GM23338 (cell line): ENCODE data around the gene CLN6. TPM values are rescaled to one million over a fixed set of nuclear protein-coding genes. Genes with fewer than 3 reads are reported as not detected.

Experiments
- ATAC-seq: fragments of 200-7000 bp; cut with Tn5 transposase; 3 replicates; pipeline ENCODE4 v1.9.1; 2020
- DNase-seq: peaks from one replicate; pipeline ENCODE4 v3.0.0-alpha.2; 2015; ENCODE audit warnings: low spot score
- H2AFZ ChIP-seq: fragments of 200-600 bp; sonication (generic); 2 replicates; pipeline ENCODE4 v1.8.0; 2016; ENCODE audit warnings: antibody characterized with exemption, mild to moderate bottlenecking, moderate library complexity
- H3F3A ChIP-seq: fragments of 200-600 bp; sonication (generic); replicated peaks from 2 replicates; pipeline ENCODE4 v1.8.0; 2017; ENCODE audit warnings: antibody characterized with exemption, mixed run types, low read depth
- H3K27ac ChIP-seq: fragments of 200-600 bp; sonication (generic); 2 replicates; pipeline ENCODE4 v1.6.1; 2016; ENCODE audit warnings: low read depth
- H3K27me3 ChIP-seq: fragments of 200-600 bp; sonication (generic); 2 replicates; pipeline ENCODE4 v1.8.0; 2016; ENCODE audit warnings: mild to moderate bottlenecking, mixed run types, moderate library complexity; ENCODE audit not compliant: insufficient read depth
- H3K36me3 ChIP-seq: fragments of 200-600 bp; sonication (generic); 2 replicates; pipeline ENCODE4 v1.8.0; 2016; ENCODE audit warnings: mild to moderate bottlenecking; ENCODE audit not compliant: insufficient read depth
- H3K4me1 ChIP-seq: fragments of 200-600 bp; sonication (generic); 2 replicates; pipeline ENCODE4 v1.8.0; 2016; ENCODE audit warnings: mild to moderate bottlenecking, moderate library complexity; ENCODE audit not compliant: insufficient read depth
- H3K4me2 ChIP-seq: fragments of 200-600 bp; sonication (generic); 2 replicates; pipeline ENCODE4 v1.7.1; 2017; ENCODE audit warnings: mixed run types
- H3K4me3 ChIP-seq: fragments of 200-600 bp; sonication (generic); 2 replicates; pipeline ENCODE4 v1.6.1; 2016; ENCODE audit warnings: mixed run types
- H3K79me2 ChIP-seq: fragments of 200-600 bp; sonication (generic); replicated peaks from 2 replicates; pipeline ENCODE4 v1.8.0; 2017; ENCODE audit warnings: mild to moderate bottlenecking; ENCODE audit not compliant: insufficient read depth
- H3K9me2 ChIP-seq: fragments of 200-600 bp; sonication (generic); 2 replicates; pipeline ENCODE4 v1.8.0; 2017; ENCODE audit not compliant: insufficient read depth
- H4K20me1 ChIP-seq: fragments of 200-600 bp; sonication (generic); replicated peaks from 2 replicates; pipeline ENCODE4 v1.8.0; 2017; ENCODE audit warnings: mild to moderate bottlenecking; ENCODE audit not compliant: insufficient read depth
- H3K27ac Mint-ChIP-seq: 2 replicates; pipeline ENCODE4 v1.8.0; 2020; ENCODE audit warnings: inconsistent platforms, mild to moderate bottlenecking, moderate library complexity, mixed read lengths
- H3K27me3 Mint-ChIP-seq: 3 replicates; pipeline ENCODE4 v1.8.0; 2022; ENCODE audit warnings: low read depth, mild to moderate bottlenecking, moderate library complexity, mixed read lengths, inconsistent platforms; ENCODE audit not compliant: insufficient read depth, poor library complexity
- H3K36me3 Mint-ChIP-seq: 3 replicates; pipeline ENCODE4 v1.8.0; 2021; ENCODE audit warnings: low read depth, mild to moderate bottlenecking, inconsistent platforms, moderate library complexity, mixed read lengths
- H3K4me1 Mint-ChIP-seq: 3 replicates; pipeline ENCODE4 v1.8.0; 2020; ENCODE audit warnings: mild to moderate bottlenecking, inconsistent platforms, mixed read lengths
- H3K4me3 Mint-ChIP-seq: 3 replicates; pipeline ENCODE4 v1.8.0; 2021; ENCODE audit warnings: moderate library complexity, mild to moderate bottlenecking, inconsistent platforms, mixed read lengths
- H3K9me3 Mint-ChIP-seq: 3 replicates; pipeline ENCODE4 v1.8.0; 2020; ENCODE audit warnings: moderate library complexity, mild to moderate bottlenecking, inconsistent platforms, mixed read lengths
- EZH2 ChIP-seq: fragments of 200-600 bp; sonication (generic); IDR thresholded peaks from one replicate; pipeline ENCODE4 v1.8.0; 2017; ENCODE audit warnings: antibody characterized with exemption, mild to moderate bottlenecking, low read depth; ENCODE audit not compliant: unreplicated experiment
- EZH2phosphoT487 ChIP-seq: fragments of 200-600 bp; sonication (generic); IDR thresholded peaks from one replicate; pipeline ENCODE4 v1.8.1; 2018; ENCODE audit warnings: antibody characterized with exemption; ENCODE audit not compliant: unreplicated experiment
- NANOG ChIP-seq: IDR thresholded peaks from 2 replicates; pipeline ENCODE4 v1.6.1; 2016; ENCODE audit warnings: antibody characterized with exemption, borderline replicate concordance
- ZNF114 ChIP-seq: fragments of 250-450 bp; sonication (Bioruptor Pico); IDR thresholded peaks from 2 replicates; pipeline ENCODE4 v1.5.0; 2020; ENCODE audit warnings: mild to moderate bottlenecking, moderate library complexity
- polyA plus RNA-seq: library from polyadenylated mRNA; unstranded; fragments of >200 nt; fragmentation: Nextera tagmentation; extraction: Ambion mirVana; gene quantifications from 2 replicates; pipeline ENCODE4 v1.2.1, GENCODE V29; 2016
- total RNA-seq: library from RNA; depleted of rRNA; stranded (reverse); fragments of >200 nt; shearing (Covaris generic); gene quantifications from 2 replicates; pipeline ENCODE4 v1.2.3, GENCODE V29; 2014
- TF ChIP-seq, protein P1 (sequence below): fragments of 250-450 bp; sonication (Bioruptor Pico); IDR thresholded peaks from 2 replicates; pipeline ENCODE4 v1.5.0; 2020; ENCODE audit warnings: mild to moderate bottlenecking, moderate library complexity
- TF ChIP-seq, protein P2 (sequence below): IDR thresholded peaks from one replicate; pipeline ENCODE4 v1.6.1; 2018; ENCODE audit warnings: antibody characterized with exemption; ENCODE audit not compliant: unreplicated experiment
- TF ChIP-seq, protein P3 (sequence below), 2 experiments: fragments of 200-600 bp in 1 of 2; sonication (generic) in 1 of 2; conservative IDR thresholded peaks; 2 replicates each; pipeline versions ENCODE4 v1.5.1 to v1.6.1; 2016 to 2017; ENCODE audit warnings: antibody characterized with exemption in 2 of 2, low read depth in 2 of 2, mild to moderate bottlenecking in 2 of 2, moderate library complexity in 1 of 2

The CLN6 gene
- total and polyA plus RNA-seq, 2 experiments from 2014 or later = 20.7 to 69.5 TPM

DNA sequence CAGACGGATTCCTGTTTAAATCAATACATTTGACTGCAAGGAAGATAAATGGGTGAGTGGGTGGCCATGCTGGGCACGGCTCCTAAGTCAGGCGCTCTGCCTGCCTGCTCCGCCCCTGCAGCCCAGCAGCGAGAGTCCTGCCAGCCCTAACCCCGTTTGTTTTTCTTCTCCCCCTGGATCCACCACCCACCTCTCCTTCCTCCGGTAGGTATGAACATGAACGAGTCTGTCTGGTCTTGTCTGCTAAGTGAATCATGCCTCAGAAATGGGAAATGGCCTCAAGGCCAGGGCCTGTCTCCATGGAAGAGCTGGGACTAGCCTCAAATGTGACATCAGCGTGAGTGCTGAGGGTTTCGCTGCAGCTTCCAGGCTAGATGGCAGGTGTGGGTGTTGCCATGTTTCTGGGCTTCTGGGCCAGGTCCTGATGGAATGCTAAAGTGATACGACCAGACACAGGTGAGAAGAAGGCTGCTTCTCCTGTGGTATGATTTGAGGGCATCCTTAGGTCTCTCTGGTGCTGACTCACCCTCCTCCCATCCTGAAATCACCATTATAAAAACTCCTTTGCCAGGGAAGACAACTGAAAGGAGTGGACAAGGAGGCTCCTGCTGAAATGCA is 42.4 kb upstream of the CLN6 start (continued):
- TF ChIP-seq, protein P1, sequence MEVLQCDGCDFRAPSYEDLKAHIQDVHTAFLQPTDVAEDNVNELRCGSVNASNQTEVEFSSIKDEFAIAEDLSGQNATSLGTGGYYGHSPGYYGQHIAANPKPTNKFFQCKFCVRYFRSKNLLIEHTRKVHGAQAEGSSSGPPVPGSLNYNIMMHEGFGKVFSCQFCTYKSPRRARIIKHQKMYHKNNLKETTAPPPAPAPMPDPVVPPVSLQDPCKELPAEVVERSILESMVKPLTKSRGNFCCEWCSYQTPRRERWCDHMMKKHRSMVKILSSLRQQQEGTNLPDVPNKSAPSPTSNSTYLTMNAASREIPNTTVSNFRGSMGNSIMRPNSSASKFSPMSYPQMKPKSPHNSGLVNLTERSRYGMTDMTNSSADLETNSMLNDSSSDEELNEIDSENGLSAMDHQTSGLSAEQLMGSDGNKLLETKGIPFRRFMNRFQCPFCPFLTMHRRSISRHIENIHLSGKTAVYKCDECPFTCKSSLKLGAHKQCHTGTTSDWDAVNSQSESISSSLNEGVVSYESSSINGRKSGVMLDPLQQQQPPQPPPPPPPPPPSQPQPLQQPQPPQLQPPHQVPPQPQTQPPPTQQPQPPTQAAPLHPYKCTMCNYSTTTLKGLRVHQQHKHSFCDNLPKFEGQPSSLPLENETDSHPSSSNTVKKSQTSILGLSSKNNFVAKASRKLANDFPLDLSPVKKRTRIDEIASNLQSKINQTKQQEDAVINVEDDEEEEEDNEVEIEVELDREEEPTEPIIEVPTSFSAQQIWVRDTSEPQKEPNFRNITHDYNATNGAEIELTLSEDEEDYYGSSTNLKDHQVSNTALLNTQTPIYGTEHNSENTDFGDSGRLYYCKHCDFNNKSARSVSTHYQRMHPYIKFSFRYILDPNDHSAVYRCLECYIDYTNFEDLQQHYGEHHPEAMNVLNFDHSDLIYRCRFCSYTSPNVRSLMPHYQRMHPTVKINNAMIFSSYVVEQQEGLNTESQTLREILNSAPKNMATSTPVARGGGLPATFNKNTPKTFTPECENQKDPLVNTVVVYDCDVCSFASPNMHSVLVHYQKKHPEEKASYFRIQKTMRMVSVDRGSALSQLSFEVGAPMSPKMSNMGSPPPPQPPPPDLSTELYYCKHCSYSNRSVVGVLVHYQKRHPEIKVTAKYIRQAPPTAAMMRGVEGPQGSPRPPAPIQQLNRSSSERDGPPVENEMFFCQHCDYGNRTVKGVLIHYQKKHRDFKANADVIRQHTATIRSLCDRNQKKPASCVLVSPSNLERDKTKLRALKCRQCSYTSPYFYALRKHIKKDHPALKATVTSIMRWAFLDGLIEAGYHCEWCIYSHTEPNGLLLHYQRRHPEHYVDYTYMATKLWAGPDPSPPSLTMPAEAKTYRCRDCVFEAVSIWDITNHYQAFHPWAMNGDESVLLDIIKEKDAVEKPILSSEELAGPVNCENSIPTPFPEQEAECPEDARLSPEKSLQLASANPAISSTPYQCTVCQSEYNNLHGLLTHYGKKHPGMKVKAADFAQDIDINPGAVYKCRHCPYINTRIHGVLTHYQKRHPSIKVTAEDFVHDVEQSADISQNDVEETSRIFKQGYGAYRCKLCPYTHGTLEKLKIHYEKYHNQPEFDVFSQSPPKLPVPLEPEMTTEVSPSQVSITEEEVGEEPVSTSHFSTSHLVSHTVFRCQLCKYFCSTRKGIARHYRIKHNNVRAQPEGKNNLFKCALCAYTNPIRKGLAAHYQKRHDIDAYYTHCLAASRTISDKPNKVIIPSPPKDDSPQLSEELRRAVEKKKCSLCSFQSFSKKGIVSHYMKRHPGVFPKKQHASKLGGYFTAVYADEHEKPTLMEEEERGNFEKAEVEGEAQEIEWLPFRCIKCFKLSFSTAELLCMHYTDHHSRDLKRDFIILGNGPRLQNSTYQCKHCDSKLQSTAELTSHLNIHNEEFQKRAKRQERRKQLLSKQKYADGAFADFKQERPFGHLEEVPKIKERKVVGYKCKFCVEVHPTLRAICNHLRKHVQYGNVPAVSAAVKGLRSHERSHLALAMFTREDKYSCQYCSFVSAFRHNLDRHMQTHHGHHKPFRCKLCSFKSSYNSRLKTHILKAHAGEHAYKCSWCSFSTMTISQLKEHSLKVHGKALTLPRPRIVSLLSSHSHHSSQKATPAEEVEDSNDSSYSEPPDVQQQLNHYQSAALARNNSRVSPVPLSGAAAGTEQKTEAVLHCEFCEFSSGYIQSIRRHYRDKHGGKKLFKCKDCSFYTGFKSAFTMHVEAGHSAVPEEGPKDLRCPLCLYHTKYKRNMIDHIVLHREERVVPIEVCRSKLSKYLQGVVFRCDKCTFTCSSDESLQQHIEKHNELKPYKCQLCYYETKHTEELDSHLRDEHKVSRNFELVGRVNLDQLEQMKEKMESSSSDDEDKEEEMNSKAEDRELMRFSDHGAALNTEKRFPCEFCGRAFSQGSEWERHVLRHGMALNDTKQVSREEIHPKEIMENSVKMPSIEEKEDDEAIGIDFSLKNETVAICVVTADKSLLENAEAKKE (CRISPR knock-in tag) = no peak

DNA sequence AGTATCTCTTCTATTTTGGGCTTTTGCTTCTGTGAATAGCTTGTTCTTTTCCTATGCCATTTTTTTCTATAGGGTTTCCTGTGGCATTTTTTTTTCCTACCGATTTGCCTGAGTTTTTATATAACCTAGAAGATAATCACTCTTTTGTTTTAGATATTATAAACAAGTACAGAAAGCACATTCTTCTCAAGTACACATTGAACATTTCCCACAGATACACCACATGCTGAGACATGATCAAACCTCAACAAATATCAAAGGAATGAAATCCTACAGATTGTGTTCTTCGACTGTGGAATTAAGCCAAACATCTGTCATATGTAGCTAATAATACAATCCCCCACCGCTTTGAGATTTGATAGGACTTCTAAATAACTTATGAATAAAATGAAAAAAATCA is 38.9 kb upstream of the CLN6 start:
- H2AFZ ChIP-seq = no peak overlapping the region
- H3K4me2 ChIP-seq = no peak overlapping the region
- H3K9me2 ChIP-seq = no peaks in the 10 kb centered on the region
- Mint-ChIP-seq H3K27me3 (peaks cover under 1% of the 10 kb centered on the region), H3K9me3 (no peaks in the 10 kb centered on the region), H3K4me1 (peaks cover 41% of the 10 kb centered on the region), H3K27ac (no peak overlapping the region), H3K4me3 (no peak overlapping the region), H3K36me3 (no peaks in the 10 kb centered on the region)
- no peaks in the 10 kb centered on the region for H3K27me3 ChIP-seq
- no peak overlapping the region for H3K27ac ChIP-seq
- ATAC-seq (no peak), DNase-seq (no peak)
- no peaks in the 10 kb centered on the region for H3K36me3 ChIP-seq
- no peak overlapping the region for H3K4me3 ChIP-seq
- no peaks in the 10 kb centered on the region for H4K20me1 ChIP-seq
- H3K4me1 ChIP-seq = peaks cover 46% of the 10 kb centered on the region
- no peaks in the 10 kb centered on the region for H3K79me2 ChIP-seq
- H3F3A ChIP-seq = no peaks in the 10 kb centered on the region
- TF ChIP-seq, protein P2, sequence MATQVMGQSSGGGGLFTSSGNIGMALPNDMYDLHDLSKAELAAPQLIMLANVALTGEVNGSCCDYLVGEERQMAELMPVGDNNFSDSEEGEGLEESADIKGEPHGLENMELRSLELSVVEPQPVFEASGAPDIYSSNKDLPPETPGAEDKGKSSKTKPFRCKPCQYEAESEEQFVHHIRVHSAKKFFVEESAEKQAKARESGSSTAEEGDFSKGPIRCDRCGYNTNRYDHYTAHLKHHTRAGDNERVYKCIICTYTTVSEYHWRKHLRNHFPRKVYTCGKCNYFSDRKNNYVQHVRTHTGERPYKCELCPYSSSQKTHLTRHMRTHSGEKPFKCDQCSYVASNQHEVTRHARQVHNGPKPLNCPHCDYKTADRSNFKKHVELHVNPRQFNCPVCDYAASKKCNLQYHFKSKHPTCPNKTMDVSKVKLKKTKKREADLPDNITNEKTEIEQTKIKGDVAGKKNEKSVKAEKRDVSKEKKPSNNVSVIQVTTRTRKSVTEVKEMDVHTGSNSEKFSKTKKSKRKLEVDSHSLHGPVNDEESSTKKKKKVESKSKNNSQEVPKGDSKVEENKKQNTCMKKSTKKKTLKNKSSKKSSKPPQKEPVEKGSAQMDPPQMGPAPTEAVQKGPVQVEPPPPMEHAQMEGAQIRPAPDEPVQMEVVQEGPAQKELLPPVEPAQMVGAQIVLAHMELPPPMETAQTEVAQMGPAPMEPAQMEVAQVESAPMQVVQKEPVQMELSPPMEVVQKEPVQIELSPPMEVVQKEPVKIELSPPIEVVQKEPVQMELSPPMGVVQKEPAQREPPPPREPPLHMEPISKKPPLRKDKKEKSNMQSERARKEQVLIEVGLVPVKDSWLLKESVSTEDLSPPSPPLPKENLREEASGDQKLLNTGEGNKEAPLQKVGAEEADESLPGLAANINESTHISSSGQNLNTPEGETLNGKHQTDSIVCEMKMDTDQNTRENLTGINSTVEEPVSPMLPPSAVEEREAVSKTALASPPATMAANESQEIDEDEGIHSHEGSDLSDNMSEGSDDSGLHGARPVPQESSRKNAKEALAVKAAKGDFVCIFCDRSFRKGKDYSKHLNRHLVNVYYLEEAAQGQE = no peak
- no peak for TF ChIP-seq EZH2phosphoT487
- TF ChIP-seq, protein P3, sequence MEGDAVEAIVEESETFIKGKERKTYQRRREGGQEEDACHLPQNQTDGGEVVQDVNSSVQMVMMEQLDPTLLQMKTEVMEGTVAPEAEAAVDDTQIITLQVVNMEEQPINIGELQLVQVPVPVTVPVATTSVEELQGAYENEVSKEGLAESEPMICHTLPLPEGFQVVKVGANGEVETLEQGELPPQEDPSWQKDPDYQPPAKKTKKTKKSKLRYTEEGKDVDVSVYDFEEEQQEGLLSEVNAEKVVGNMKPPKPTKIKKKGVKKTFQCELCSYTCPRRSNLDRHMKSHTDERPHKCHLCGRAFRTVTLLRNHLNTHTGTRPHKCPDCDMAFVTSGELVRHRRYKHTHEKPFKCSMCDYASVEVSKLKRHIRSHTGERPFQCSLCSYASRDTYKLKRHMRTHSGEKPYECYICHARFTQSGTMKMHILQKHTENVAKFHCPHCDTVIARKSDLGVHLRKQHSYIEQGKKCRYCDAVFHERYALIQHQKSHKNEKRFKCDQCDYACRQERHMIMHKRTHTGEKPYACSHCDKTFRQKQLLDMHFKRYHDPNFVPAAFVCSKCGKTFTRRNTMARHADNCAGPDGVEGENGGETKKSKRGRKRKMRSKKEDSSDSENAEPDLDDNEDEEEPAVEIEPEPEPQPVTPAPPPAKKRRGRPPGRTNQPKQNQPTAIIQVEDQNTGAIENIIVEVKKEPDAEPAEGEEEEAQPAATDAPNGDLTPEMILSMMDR (conservative IDR thresholded peaks at IDR 0.05; ENCODE audit: low read depth in 2 of 2) = no peak
- no peak for TF ChIP-seq NANOG
- TF ChIP-seq EZH2 = no peak
- no peak for TF ChIP-seq ZNF114
